GM08714 (cell line): Measurements from ENCODE around the gene SLFN11.
"Not testable (repeated sequence)": the region's sequence is repeated elsewhere in the genome, so short reads cannot be mapped to it uniquely, and the experiment has no call there.

ENCODE experiments used
- H3K4me3 ChIP-seq: fragments of 200-500 bp; sonication (Bioruptor generic); 2 replicates; pipeline ENCODE4 v1.5.1; 2014; ENCODE audit warnings: mild to moderate bottlenecking, low read length, inconsistent platforms
- ZNF274 ChIP-seq: IDR thresholded peaks from 2 replicates; pipeline ENCODE4 v1.6.1; 2012; ENCODE audit warnings: mild to moderate bottlenecking, low read depth, low read length

SLFN11 gene, protein sequence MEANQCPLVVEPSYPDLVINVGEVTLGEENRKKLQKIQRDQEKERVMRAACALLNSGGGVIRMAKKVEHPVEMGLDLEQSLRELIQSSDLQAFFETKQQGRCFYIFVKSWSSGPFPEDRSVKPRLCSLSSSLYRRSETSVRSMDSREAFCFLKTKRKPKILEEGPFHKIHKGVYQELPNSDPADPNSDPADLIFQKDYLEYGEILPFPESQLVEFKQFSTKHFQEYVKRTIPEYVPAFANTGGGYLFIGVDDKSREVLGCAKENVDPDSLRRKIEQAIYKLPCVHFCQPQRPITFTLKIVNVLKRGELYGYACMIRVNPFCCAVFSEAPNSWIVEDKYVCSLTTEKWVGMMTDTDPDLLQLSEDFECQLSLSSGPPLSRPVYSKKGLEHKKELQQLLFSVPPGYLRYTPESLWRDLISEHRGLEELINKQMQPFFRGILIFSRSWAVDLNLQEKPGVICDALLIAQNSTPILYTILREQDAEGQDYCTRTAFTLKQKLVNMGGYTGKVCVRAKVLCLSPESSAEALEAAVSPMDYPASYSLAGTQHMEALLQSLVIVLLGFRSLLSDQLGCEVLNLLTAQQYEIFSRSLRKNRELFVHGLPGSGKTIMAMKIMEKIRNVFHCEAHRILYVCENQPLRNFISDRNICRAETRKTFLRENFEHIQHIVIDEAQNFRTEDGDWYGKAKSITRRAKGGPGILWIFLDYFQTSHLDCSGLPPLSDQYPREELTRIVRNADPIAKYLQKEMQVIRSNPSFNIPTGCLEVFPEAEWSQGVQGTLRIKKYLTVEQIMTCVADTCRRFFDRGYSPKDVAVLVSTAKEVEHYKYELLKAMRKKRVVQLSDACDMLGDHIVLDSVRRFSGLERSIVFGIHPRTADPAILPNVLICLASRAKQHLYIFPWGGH

DNA sequence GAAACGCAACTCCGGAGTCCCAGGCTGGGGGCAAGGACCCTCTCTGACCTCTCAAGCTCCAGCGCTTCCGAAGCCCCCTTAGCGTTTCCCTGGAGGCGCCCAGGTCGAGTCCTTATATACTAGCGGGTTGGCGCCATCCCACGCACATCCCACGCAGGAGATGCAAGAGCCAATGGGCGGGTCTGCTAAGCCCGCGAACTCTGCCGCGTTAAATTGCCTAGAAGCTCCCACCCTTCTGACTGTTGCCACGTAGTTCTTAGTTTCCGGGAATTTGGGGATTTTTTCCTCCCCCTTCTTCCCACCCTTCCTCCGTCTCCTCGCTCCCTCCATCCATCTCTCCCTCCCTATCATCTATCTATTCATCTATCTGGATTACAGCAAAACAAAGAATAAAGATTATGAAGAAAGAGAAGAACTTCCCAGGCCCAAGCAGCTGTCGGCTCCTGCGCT, at the start of gene SLFN11:
Gene SLFN11 (minus strand): TSS at position 88 of the 450 bp plus-strand sequence. CDS start 9,814 bp downstream, outside the sequence.
- peak within 1 kb of the TSS; percentile 67 for H3K4me3 ChIP-seq
- no peak for TF ChIP-seq ZNF274

DNA sequence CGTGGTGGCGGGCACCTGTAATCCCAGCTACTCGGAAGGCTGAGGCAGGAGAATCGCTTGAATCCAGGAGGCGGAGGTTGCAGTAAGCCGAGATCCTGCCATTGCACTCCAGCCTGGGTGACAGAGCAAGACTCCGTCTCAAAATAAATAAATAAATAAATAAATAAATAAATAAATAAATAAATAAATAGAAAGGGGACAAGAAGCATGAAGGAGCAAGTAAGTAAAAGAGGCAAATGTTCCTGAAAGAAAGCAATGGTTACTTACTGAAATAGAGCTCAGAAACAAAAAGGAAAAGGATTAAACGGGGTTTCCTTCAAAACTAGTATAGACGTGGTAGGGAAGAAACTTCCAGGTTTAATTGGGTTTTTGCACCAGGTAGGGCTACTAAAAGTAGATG, 47.6 kb upstream of the SLFN11 start:
- not testable (repeated sequence) for H3K4me3 ChIP-seq

DNA sequence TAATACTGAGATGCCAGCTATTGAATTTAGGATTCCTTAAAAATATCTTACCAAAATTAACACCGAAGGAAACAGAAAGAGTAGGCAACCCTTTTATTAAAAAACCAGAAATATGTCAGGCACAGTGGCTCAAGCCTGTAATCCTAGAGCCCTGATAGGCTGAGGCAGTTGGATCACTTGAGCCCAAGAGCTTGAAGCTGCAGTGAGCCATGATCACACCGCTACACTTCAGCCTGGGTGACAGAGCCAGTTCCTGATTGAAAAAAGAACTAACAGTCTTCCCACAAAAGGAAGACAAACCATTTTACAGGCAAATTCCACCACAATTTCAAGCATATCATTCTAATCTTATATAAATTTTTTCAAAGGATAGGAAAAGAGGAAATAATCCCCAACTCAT, 43.2 kb upstream of the SLFN11 start:
- H3K4me3 ChIP-seq: no peak overlapping the region
- TF ChIP-seq ZNF274: no peak

DNA sequence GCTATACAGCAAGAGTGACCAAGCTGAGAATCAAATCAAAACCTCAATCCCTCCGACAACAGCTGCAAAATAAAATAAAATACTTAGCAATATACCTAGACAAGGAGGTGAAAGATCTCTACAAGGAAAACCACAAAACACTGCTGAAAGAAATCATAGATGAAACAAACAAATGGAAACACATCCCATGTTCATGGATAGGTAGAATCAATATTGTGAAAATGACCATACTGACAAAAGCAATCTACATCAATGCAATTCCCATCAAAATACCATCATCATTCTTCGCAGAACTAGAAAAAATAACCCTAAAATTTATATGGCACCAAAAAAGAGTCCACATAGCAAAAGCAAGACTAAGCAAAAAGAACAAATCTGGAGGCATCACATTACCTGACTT, 41.3 kb upstream of the SLFN11 start:
- H3K4me3 ChIP-seq: not testable (repeated sequence)

DNA sequence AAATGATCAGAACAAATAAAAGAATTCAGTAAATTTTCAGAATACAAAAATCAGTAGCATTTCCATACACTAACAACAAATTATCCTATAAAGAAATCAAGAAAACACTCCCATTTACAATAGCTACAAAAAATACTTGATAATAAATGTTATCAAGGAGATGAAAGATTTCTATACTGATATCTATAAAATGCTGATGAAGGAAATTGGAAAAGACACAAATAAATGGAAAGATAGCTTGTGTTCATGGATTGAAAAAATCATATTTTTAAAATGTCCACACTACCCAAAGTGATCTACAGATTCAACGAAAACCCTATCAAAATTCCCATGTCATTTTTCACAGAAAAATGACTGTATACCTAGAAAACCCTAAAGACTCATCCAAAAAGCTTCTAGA, 40.8 kb upstream of the SLFN11 start:
- TF ChIP-seq ZNF274: no peak
- no peak overlapping the region for H3K4me3 ChIP-seq

DNA sequence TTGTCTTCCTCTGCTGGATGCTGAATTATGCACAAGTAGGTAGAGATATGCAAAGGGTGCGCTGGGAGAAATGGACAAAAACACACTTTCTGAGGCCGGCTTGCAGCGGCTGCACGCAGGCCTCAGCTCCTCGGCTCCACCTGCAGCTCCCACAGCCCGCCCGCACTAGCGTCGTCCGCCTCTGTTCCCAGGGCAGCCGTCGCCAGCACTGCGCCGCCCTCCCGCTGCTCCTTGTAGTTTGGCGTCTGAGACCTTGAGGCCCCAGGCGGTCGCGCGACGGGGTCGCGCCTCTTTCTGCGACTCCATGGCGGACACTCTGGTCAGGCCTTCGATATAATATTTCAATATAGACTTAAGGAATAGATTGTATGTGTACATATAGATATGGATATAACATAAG, 34.1 kb upstream of the SLFN11 start:
- no peak overlapping the region for H3K4me3 ChIP-seq
- no peak for TF ChIP-seq ZNF274

DNA sequence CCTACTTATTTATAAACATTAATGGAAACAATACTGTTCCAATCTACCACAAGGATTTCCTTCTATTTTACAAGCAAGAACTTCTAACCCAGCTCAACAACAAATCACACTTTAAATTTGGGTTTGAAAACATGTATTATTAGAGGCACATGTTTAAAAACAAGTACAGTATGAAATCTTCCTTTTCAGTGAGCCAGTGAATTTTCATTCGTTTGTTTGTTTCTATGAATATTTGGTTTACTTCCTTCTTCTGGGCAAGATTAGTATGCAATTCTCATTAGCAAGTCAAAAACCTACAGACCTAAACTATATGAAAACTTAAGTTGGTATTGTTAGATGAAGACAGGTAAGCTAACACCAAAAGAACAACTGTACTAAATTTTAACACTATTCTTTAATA, 33.1 kb upstream of the SLFN11 start:
- no peak for TF ChIP-seq ZNF274
- no peak overlapping the region for H3K4me3 ChIP-seq

DNA sequence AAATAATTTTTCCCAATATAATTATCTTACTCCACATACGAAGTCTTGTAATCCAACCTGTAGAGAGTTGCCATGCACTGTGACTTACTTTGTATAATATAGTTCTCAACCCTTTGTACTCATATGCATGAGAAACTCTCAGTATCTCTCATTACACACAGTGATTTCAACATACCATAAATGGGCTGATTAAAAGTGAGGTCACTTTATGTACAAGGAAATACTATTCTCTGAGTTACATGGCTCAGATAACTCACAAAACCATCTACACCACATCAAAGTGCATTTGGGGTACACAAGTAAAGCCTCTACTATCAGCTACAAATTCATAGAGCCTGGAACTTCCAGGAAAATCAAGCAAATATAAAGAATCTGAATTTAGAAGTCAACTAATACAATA, 30.9 kb upstream of the SLFN11 start:
- no peak for TF ChIP-seq ZNF274
- no peak overlapping the region for H3K4me3 ChIP-seq

DNA sequence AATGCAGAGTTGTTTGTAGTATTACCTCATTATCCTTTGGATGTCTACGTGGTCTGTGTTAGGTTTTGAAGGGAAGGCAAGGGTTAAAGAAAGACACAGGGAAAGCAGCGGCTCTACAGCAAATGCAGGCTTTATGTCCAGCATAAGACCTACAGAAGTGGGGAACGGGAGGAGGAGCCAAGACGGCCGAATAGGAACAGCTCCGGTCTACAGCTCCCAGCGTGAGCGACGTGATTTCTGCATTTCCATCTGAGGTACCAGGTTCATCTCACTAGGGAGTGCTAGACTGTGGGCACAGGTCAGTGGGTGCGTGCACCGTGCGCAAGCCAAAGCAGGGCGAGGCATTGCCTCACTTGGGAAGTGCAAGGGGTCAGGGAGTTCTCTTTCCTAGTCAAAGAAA, 20.4 kb upstream of the SLFN11 start:
- not testable (repeated sequence) for H3K4me3 ChIP-seq

DNA sequence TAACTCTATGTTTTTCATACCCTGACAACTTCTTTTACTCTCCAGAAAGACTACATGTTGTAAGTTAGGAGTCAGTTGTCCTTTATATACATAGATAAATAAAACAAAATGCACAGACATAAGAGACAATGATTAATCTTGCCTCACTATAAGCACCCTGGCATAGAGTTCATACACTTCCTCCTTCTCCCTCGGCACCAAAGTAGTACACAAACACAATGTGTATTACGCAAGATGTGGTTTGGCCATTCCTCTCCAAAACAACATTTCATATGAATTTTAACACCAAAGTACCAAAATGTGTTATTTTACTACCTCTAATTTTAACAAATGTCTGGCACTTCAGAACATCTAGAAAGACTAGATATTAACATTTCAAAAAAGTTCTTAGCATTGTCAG, 17.2 kb upstream of the SLFN11 start:
- no peak overlapping the region for H3K4me3 ChIP-seq
- no peak for TF ChIP-seq ZNF274

DNA sequence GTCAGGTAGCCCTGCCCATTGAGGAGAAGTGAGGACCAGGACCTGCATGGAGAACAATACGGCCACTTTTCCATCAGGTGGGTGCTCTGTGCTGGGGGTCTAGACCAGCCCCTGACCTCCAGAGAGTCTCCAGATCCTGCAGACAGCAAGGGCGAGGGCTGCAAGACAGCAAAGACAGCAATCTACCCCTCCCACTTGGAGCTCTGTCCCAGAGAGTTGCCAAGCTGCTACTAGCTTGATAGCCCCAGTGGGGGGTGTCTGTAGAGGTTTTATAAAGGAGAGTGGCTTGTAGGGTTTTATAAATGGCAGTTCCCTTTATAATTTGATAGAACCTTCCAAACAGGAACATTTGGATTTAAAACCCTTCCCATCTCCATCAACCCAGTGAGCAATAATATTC, 16.7 kb upstream of the SLFN11 start:
- H3K4me3 ChIP-seq: no peak overlapping the region
- TF ChIP-seq ZNF274: no peak

DNA sequence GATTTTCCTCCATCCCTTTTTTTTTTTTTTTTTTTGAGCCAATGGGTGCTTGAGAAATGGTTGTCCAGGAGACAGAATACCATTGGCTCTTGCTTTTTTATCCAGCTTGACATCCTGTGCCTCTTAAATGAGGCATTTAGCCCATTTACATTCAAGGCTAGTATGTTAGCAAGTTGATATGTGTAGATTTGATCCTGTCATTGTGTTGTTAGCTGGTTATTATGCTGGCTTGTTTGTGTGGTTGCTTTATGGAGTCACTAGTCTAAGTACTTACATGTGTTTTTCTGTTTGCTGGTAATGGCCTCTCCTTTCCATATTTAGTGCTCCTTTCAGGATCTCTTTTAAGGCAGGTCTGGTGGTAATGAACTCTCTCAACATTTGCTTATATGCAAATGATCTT, 14.1 kb upstream of the SLFN11 start:
- H3K4me3 ChIP-seq: no peak overlapping the region
- TF ChIP-seq ZNF274: no peak

DNA sequence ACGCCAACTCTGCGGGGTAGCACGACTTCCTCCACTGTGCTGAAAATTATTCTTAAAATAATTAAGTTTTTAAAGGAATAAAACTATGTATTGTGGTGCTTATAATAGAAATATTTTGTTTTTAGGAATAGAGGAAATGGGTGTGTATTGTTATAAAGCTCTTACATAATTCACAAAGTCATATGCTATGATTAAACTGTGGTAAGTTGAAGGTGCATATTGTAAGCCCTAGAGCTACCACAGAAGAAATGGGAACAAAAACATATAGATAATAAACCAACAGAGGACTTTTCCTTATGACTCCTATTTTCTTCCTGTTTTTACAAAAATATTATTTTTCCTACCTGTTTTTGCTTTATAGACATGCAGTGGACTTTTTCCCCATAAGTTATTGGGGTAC, 4.3 kb upstream of the SLFN11 start:
- TF ChIP-seq ZNF274: no peak
- no peak overlapping the region for H3K4me3 ChIP-seq

DNA sequence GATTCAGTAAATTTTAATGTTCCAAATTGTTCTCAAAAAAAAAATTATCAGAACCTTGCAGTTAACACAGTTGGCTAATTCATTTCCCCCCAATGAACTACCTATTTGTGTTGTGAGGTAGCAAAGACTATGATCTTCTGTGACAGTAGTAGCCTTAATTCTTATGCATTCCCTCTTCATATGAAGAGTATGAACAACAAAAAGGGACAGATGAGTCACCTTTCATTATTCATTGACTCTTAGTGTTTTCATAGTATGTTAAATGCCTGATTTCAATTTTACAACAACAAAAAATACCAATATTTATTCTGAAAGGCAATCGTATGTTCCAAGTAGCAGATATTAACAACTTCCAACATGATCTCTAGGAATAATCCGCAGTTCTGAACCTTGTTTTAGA, 3.6 kb upstream of the SLFN11 start:
- no peak for TF ChIP-seq ZNF274
- no peak overlapping the region for H3K4me3 ChIP-seq

DNA sequence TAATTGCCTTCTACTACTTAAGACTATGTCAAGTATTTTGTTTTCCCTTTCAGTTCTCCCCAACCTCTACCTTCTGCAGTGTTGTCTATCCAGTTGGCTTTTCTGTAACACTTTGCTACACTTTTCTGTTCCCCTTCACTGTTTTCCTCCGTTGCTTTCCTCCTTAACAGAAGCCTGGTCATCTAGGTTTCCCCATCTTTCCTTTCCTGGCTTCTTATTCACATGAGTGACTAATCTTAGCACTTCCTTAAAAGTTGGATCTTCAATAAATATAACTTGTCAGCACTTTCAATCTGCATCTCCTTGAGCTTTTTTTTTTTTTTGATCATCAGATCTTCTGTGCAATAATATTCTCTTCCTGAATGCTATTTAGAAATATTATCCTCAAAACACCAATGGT, 2.8 kb upstream of the SLFN11 start:
- H3K4me3 ChIP-seq: no peak overlapping the region
- TF ChIP-seq ZNF274: no peak
